Natural killer cell (primary cell): ENCODE measurements around the gene UBXN6. TPM values are rescaled to one million over a fixed set of nuclear protein-coding genes. Genes with fewer than 3 reads are reported as not detected.

Experiments
- ATAC-seq, 3 donors: fragments of 150-1000 bp in 2 of 3; fragments of 200-7000 bp in 1 of 3; cut with Tn5 transposase; 1 replicate in 1 of 3; 2 replicates in 2 of 3; pipeline ENCODE4 v1.10.0; 2021; ENCODE audit warnings: mild to moderate bottlenecking in 2 of 3, moderate library complexity in 2 of 3
- DNase-seq, 2 donors: peaks; one replicate each; pipeline versions ENCODE4 v3.0.0 to v3.0.0-alpha.2; 2013 to 2021; ENCODE audit warnings: mixed read lengths in 1 of 2
- H3K27ac ChIP-seq: one replicate; pipeline ENCODE4 v1.5.1; 2013; ENCODE audit warnings: mild to moderate bottlenecking, low read length
- H3K27me3 ChIP-seq: one replicate; pipeline ENCODE4 v1.6.1; 2013; ENCODE audit warnings: low read length; ENCODE audit not compliant: control insufficient read depth, insufficient read depth
- H3K36me3 ChIP-seq: one replicate; pipeline ENCODE4 v1.6.1; 2013; ENCODE audit warnings: low read length; ENCODE audit not compliant: control insufficient read depth, insufficient read depth
- H3K4me1 ChIP-seq: one replicate; pipeline ENCODE4 v1.6.1; 2013; ENCODE audit warnings: low read length; ENCODE audit not compliant: control insufficient read depth, insufficient read depth
- H3K4me3 ChIP-seq: one replicate; pipeline ENCODE4 v1.5.1; 2013; ENCODE audit warnings: low read length
- H3K9me3 ChIP-seq: one replicate; pipeline ENCODE4 v1.6.1; 2013; ENCODE audit warnings: low read length; ENCODE audit not compliant: control insufficient read depth, insufficient read depth
- H3K27ac Mint-ChIP-seq, 2 donors: one replicate each; pipeline ENCODE4 v1.8.0; 2022; ENCODE audit warnings: mild to moderate bottlenecking in 2 of 2, mixed read lengths in 2 of 2, moderate library complexity in 1 of 2
- H3K27me3 Mint-ChIP-seq, 2 donors: one replicate each; pipeline ENCODE4 v1.8.0; 2022; ENCODE audit warnings: low read depth in 2 of 2, mixed read lengths in 2 of 2
- H3K36me3 Mint-ChIP-seq: one replicate; pipeline ENCODE4 v1.8.0; 2022; ENCODE audit warnings: mixed read lengths
- H3K4me1 Mint-ChIP-seq, 2 donors: one replicate each; pipeline ENCODE4 v1.8.0; 2022; ENCODE audit warnings: mixed read lengths in 2 of 2
- H3K4me3 Mint-ChIP-seq: one replicate; pipeline ENCODE4 v1.8.0; 2022; ENCODE audit warnings: mild to moderate bottlenecking, moderate library complexity, mixed read lengths
- H3K9me3 Mint-ChIP-seq, 2 donors: one replicate each; pipeline ENCODE4 v1.8.0; 2022; ENCODE audit warnings: mixed read lengths in 2 of 2
- WGBS: methylation state at CpG from one replicate; pipeline ENCODE4 v1.1.7; 2013; ENCODE audit warnings: missing lambda C conversion rate; ENCODE audit not compliant: insufficient coverage; 5-methylcytosine and 5-hydroxymethylcytosine counted together
- intact Hi-C: fragments of 100-400 bp; cut with micrococcal nuclease; formaldehyde crosslinking; loops from one replicate; pipeline ENCODE4 v1.14.2; 2022
- total RNA-seq, 4 donors: library from RNA; stranded (reverse); fragments of 120-200 nt in 1 of 4; gene quantifications; one replicate each; pipeline versions ENCODE4 v1.2.3 to v1.2.4, GENCODE V29; 2013 to 2022
- TF ChIP-seq, protein P1 (sequence below): fragments of 200-600 bp; IDR thresholded peaks from one replicate; pipeline ENCODE4 v1.8.0; 2022; ENCODE audit warnings: antibody characterized with exemption

Gene UBXN6
- total RNA-seq, 3 donors from 2014 or later (not counting 1 experiment from before 2014, with no cell fraction given), result 54.3 to 67.7 (median 63.3) TPM

DNA sequence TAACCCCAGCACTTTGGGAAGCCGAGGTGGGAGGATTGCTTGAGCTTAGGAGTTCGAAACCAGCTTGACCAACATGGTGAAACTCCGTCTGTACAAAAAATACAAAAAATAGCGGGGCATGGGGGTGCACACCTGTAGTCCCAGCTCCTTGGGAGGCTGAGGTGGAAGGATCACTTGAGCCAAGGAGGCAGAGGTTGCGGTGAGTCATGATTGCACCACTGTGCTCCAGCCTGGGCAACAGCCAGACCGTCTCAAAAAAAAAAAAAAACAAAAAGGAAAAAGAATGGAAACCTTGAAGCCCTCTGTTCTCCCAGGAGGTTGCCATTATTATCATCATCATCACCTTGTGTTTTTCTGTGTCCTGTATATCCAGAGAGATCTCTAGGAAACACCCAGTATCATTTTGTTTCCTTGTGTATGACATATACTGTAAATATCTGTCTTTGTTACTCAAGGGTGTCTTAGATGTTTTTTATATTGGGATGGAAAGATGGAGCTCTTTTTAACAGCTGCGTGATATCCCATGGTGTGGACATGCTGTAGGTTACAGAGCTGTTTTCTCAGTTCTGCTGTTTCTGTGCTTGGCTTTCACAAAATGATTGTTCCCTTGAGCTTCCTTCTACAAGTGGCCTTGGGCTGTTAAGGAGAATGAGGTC is 43.3 kb downstream of the UBXN6 start:
- no peaks in the 10 kb centered on the region for H3K4me1 Mint-ChIP-seq
- DNase-seq (no peak), ATAC-seq (no peak)
- no peak overlapping the region for H3K27ac ChIP-seq
- peaks cover 6% of the 10 kb centered on the region for H3K36me3 ChIP-seq
- H3K9me3 Mint-ChIP-seq, result no peaks in the 10 kb centered on the region
- intact Hi-C loops, result no loop called here
- no peak overlapping the region for H3K27ac Mint-ChIP-seq
- no peaks in the 10 kb centered on the region for H3K27me3 Mint-ChIP-seq
- H3K36me3 Mint-ChIP-seq, result no peaks in the 10 kb centered on the region
- H3K4me3 ChIP-seq, result no peak overlapping the region
- TF ChIP-seq, protein P1, sequence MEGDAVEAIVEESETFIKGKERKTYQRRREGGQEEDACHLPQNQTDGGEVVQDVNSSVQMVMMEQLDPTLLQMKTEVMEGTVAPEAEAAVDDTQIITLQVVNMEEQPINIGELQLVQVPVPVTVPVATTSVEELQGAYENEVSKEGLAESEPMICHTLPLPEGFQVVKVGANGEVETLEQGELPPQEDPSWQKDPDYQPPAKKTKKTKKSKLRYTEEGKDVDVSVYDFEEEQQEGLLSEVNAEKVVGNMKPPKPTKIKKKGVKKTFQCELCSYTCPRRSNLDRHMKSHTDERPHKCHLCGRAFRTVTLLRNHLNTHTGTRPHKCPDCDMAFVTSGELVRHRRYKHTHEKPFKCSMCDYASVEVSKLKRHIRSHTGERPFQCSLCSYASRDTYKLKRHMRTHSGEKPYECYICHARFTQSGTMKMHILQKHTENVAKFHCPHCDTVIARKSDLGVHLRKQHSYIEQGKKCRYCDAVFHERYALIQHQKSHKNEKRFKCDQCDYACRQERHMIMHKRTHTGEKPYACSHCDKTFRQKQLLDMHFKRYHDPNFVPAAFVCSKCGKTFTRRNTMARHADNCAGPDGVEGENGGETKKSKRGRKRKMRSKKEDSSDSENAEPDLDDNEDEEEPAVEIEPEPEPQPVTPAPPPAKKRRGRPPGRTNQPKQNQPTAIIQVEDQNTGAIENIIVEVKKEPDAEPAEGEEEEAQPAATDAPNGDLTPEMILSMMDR, result no peak
- no peaks in the 10 kb centered on the region for H3K9me3 ChIP-seq
- H3K4me1 ChIP-seq, result no peaks in the 10 kb centered on the region
- no peaks in the 10 kb centered on the region for H3K27me3 ChIP-seq
- 92% methylated on average over 7 of the region's 7 CpGs for WGBS
- no peak overlapping the region for H3K4me3 Mint-ChIP-seq

- TF ChIP-seq, protein P1, result no peak
- ATAC-seq (no peak), DNase-seq (no peak)
- H3K4me1 ChIP-seq, result no peaks in the 10 kb centered on the region
- H3K36me3 ChIP-seq, result peaks cover 6% of the 10 kb centered on the region
- no peak overlapping the region for H3K27ac ChIP-seq
- no peak overlapping the region for H3K4me3 ChIP-seq
- H3K4me1 Mint-ChIP-seq, result no peaks in the 10 kb centered on the region
- intact Hi-C loops, result no loop called here
- WGBS, result 100% methylated on average over 1 of the region's 3 CpGs
- no peak overlapping the region for H3K27ac Mint-ChIP-seq
- no peaks in the 10 kb centered on the region for H3K27me3 ChIP-seq
- no peaks in the 10 kb centered on the region for H3K9me3 Mint-ChIP-seq
- H3K36me3 Mint-ChIP-seq, result no peaks in the 10 kb centered on the region
- no peaks in the 10 kb centered on the region for H3K9me3 ChIP-seq
- no peaks in the 10 kb centered on the region for H3K27me3 Mint-ChIP-seq
- no peak overlapping the region for H3K4me3 Mint-ChIP-seq
Observed at GRCh38 chr19:4413588-4413987, 44.0 kb downstream of the UBXN6 start.

DNA sequence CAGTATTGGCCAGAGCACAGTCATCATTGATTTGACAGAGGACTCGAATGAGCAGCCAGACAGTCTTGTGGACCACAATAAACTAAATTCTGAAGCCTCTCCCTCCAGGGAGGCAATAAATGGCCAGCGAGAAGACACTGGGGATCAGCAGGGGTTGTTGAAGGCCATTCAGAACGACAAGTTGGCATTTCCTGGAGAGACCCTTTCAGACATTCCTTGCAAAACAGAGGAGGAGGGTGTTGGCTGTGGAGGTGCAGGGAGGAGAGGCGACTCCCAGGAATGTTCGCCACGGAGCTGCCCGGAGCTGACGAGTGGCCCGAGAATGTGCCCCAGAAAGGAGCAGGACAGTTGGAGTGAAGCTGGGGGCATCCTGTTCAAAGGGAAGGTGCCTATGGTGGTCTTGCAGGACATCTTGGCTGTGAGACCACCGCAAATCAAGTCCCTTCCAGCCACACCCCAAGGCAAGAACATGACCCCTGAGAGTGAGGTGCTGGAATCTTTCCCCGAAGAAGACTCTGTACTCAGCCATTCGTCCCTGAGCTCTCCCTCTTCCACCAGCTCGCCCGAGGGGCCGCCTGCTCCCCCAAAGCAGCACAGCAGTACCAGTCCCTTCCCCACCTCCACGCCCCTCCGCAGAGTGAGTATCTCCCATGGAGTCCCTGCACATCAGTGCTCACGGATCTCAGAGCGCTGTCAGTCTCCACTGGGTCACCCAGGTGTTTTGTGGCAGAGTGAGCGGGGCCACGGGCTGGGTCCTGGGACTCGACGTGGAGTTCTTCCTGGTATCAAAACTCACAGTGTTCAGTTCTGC is 48.3 kb downstream of the UBXN6 start:
- TF ChIP-seq, protein P1, result no peak
- WGBS, result 96% methylated on average over 23 of the region's 23 CpGs
- no peaks in the 10 kb centered on the region for H3K4me1 ChIP-seq

More for the DNA sequence above, 48.3 kb downstream of the UBXN6 start:
- Mint-ChIP-seq H3K27me3 (no peaks in the 10 kb centered on the region), H3K27ac (no peak overlapping the region), H3K4me3 (no peak overlapping the region), H3K9me3 (no peaks in the 10 kb centered on the region), H3K36me3 (no peaks in the 10 kb centered on the region), H3K4me1 (no peaks in the 10 kb centered on the region)
- Histone ChIP-seq H3K36me3 (peaks cover 6% of the 10 kb centered on the region), H3K27ac (no peak overlapping the region), H3K9me3 (no peaks in the 10 kb centered on the region), H3K27me3 (no peaks in the 10 kb centered on the region), H3K4me3 (no peak overlapping the region)
- intact Hi-C loops, result no loop called here
- no peak for DNase-seq
- no peak for ATAC-seq
